HCT116 (cell line): ENCODE results near the gene GPR142.

Source experiments
- CBX3 ChIP-seq: IDR thresholded peaks from 2 replicates; pipeline ENCODE4 v1.6.1; 2012; ENCODE audit warnings: low read depth
- EZH2 ChIP-seq: fragments of 200-600 bp; sonication (generic); IDR thresholded peaks from 2 replicates; pipeline ENCODE4 v1.6.1; 2017; ENCODE audit warnings: antibody characterized with exemption, mixed run types
- EZH2phosphoT487 ChIP-seq: fragments of 200-600 bp; IDR thresholded peaks from 2 replicates; pipeline ENCODE4 v1.6.1; 2018; ENCODE audit warnings: antibody characterized with exemption, borderline replicate concordance
- JUND ChIP-seq: IDR thresholded peaks from 2 replicates; pipeline ENCODE4 v1.6.1; 2012
- POLR2A ChIP-seq: IDR thresholded peaks from 2 replicates; pipeline ENCODE4 v1.7.0; 2011; ENCODE audit warnings: borderline replicate concordance; ENCODE audit not compliant: insufficient read depth, insufficient read length; ENCODE audit errors: extremely low read depth
- POLR2AphosphoS5 ChIP-seq: IDR thresholded peaks from 2 replicates; pipeline ENCODE4 v1.6.1; 2011; ENCODE audit warnings: mild to moderate bottlenecking, low read depth, low read length, moderate library complexity
- SIN3A ChIP-seq: IDR thresholded peaks from 2 replicates; pipeline ENCODE4 v1.6.1; 2012; ENCODE audit warnings: low read depth
- SP1 ChIP-seq: IDR thresholded peaks from 2 replicates; pipeline ENCODE4 v1.6.1; 2012; ENCODE audit warnings: low read depth
- TCF7L2 ChIP-seq: IDR thresholded peaks from 2 replicates; pipeline ENCODE4 v1.7.0; 2011; ENCODE audit warnings: borderline replicate concordance, inconsistent platforms; ENCODE audit not compliant: insufficient read depth, insufficient read length; ENCODE audit errors: extremely low read depth
- TF ChIP-seq, protein P1 (sequence below), 3 experiments: fragments of 200-600 bp in 1 of 3; sonication (generic) in 1 of 3; IDR thresholded peaks in 2 of 3; conservative IDR thresholded peaks in 1 of 3; 2 replicates each; pipeline ENCODE4 v1.5.1; 2012 to 2017; ENCODE audit warnings: low read depth in 2 of 3, low read length in 2 of 3, antibody characterized with exemption in 1 of 3, borderline replicate concordance in 1 of 3, control low read depth in 1 of 3, mild to moderate bottlenecking in 1 of 3, mixed read lengths in 1 of 3, mixed run types in 1 of 3, moderate library complexity in 1 of 3; ENCODE audit not compliant: insufficient read depth in 1 of 3
- TF ChIP-seq, protein P2 (sequence below): IDR thresholded peaks from 2 replicates; pipeline ENCODE4 v1.6.1; 2012; ENCODE audit warnings: low read depth
- TF ChIP-seq, protein P3 (sequence below): IDR thresholded peaks from 2 replicates; pipeline ENCODE4 v1.6.1; 2011; ENCODE audit warnings: mild to moderate bottlenecking, low read length, moderate library complexity; ENCODE audit not compliant: insufficient replicate concordance; ENCODE audit errors: extremely low read depth
- TF ChIP-seq, protein P4 (sequence below): IDR thresholded peaks from 2 replicates; pipeline ENCODE4 v1.6.1; 2012

DNA sequence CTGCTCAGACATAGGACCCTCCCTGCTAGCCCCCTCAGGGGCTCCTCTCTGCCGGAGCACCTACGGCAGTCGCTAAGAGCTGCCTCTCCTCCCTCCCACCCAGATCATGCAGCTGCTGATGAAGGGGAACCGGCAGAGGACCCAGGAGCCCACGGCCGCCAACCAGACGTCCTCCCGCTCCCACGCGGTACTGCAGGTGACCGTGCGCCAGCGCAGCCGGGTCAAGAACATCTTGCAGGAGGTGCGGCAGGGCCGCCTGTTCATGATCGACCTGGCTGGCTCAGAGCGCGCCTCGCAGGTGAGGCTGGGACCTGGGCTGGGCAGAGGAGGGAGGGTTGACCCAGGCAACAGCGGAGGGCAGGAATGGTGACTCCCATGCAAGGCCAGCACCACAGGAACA, 22.6 kb upstream of the GPR142 start:
- TF ChIP-seq, protein P1, sequence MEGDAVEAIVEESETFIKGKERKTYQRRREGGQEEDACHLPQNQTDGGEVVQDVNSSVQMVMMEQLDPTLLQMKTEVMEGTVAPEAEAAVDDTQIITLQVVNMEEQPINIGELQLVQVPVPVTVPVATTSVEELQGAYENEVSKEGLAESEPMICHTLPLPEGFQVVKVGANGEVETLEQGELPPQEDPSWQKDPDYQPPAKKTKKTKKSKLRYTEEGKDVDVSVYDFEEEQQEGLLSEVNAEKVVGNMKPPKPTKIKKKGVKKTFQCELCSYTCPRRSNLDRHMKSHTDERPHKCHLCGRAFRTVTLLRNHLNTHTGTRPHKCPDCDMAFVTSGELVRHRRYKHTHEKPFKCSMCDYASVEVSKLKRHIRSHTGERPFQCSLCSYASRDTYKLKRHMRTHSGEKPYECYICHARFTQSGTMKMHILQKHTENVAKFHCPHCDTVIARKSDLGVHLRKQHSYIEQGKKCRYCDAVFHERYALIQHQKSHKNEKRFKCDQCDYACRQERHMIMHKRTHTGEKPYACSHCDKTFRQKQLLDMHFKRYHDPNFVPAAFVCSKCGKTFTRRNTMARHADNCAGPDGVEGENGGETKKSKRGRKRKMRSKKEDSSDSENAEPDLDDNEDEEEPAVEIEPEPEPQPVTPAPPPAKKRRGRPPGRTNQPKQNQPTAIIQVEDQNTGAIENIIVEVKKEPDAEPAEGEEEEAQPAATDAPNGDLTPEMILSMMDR (IDR thresholded peaks at IDR 0.05 in 2 of 3, conservative IDR thresholded peaks at IDR 0.05 in 1 of 3; ENCODE audit: borderline replicate concordance in 1 of 3, insufficient read depth in 1 of 3, low read depth in 2 of 3, low read length in 2 of 3), result no peak
- no peak for TF ChIP-seq EZH2
- TF ChIP-seq, protein P2, sequence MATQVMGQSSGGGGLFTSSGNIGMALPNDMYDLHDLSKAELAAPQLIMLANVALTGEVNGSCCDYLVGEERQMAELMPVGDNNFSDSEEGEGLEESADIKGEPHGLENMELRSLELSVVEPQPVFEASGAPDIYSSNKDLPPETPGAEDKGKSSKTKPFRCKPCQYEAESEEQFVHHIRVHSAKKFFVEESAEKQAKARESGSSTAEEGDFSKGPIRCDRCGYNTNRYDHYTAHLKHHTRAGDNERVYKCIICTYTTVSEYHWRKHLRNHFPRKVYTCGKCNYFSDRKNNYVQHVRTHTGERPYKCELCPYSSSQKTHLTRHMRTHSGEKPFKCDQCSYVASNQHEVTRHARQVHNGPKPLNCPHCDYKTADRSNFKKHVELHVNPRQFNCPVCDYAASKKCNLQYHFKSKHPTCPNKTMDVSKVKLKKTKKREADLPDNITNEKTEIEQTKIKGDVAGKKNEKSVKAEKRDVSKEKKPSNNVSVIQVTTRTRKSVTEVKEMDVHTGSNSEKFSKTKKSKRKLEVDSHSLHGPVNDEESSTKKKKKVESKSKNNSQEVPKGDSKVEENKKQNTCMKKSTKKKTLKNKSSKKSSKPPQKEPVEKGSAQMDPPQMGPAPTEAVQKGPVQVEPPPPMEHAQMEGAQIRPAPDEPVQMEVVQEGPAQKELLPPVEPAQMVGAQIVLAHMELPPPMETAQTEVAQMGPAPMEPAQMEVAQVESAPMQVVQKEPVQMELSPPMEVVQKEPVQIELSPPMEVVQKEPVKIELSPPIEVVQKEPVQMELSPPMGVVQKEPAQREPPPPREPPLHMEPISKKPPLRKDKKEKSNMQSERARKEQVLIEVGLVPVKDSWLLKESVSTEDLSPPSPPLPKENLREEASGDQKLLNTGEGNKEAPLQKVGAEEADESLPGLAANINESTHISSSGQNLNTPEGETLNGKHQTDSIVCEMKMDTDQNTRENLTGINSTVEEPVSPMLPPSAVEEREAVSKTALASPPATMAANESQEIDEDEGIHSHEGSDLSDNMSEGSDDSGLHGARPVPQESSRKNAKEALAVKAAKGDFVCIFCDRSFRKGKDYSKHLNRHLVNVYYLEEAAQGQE, result no peak
- TF ChIP-seq SP1, result no peak
- TF ChIP-seq CBX3, result no peak
- no peak for TF ChIP-seq POLR2A
- no peak for TF ChIP-seq JUND
- TF ChIP-seq, protein P3, sequence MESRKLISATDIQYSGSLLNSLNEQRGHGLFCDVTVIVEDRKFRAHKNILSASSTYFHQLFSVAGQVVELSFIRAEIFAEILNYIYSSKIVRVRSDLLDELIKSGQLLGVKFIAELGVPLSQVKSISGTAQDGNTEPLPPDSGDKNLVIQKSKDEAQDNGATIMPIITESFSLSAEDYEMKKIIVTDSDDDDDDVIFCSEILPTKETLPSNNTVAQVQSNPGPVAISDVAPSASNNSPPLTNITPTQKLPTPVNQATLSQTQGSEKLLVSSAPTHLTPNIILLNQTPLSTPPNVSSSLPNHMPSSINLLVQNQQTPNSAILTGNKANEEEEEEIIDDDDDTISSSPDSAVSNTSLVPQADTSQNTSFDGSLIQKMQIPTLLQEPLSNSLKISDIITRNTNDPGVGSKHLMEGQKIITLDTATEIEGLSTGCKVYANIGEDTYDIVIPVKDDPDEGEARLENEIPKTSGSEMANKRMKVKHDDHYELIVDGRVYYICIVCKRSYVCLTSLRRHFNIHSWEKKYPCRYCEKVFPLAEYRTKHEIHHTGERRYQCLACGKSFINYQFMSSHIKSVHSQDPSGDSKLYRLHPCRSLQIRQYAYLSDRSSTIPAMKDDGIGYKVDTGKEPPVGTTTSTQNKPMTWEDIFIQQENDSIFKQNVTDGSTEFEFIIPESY, result no peak
- TF ChIP-seq EZH2phosphoT487, result no peak
- TF ChIP-seq, protein P4, sequence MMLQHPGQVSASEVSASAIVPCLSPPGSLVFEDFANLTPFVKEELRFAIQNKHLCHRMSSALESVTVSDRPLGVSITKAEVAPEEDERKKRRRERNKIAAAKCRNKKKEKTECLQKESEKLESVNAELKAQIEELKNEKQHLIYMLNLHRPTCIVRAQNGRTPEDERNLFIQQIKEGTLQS, result no peak
- no peak for TF ChIP-seq POLR2AphosphoS5
- TF ChIP-seq TCF7L2, result no peak
- no peak for TF ChIP-seq SIN3A
